ENCODE data around the gene NAXE. TPM values are rescaled to one million over a fixed set of nuclear protein-coding genes. Genes with fewer than 3 reads are reported as not detected.

Gene NAXE
- total RNA-seq, result 67.7 and 70.2 TPM in 2 replicates

GRCh38 chr1:156591432-156592157 lies at the start of gene NAXE:
TSS of gene NAXE (plus strand) at chr1:156591776. CDS start at chr1:156591805, 29 bp downstream.

GRCh38 chr1:156571919-156572662 lies 19.5 kb upstream of the NAXE start, which contains the start of gene IQGAP3:
TSS of gene IQGAP3 (minus strand) at chr1:156572565. CDS start at chr1:156572529, 36 bp downstream.

GRCh38 chr1:156579472-156579871 lies 12.1 kb upstream of the NAXE start, which contains the start of gene TTC24:
TSS of gene TTC24 (plus strand) at chr1:156579723. CDS start at chr1:156581365, 1,642 bp downstream.

GRCh38 chr1:156601122-156601830 lies 9.7 kb downstream of the NAXE start, which contains the start of gene GPATCH4:
TSS of gene GPATCH4 (minus strand) at chr1:156601479.

GRCh38 chr1:156618853-156619581 lies 27.4 kb downstream of the NAXE start, which contains the start of gene HAPLN2:
TSS of gene HAPLN2 (plus strand) at chr1:156619415. CDS start at chr1:156623491, 4,076 bp downstream.

GRCh38 chr1:156641761-156642264 lies 50.2 kb downstream of the NAXE start, which contains the start of gene BCAN:
TSS of gene BCAN (plus strand) at chr1:156642117. CDS start at chr1:156646055, 3,938 bp downstream.

Other genes starting within 250 kb of the NAXE start
- gene RHBG, start 222.6 kb upstream of the NAXE start, total RNA-seq, result not detected in 2 replicates
- 4.2 and 4.3 TPM in 2 replicates for gene MEF2D, start 91.0 kb upstream of the NAXE start, total RNA-seq
- gene IQGAP3, start 19.2 kb upstream of the NAXE start, total RNA-seq, result 2.3 and 2.5 TPM in 2 replicates
- not detected in 2 replicates for gene TTC24, start 12.1 kb upstream of the NAXE start, total RNA-seq
- gene GPATCH4, start 9.7 kb downstream of the NAXE start, total RNA-seq, result 7.8 and 9.4 TPM in 2 replicates
- not detected in 2 replicates for gene HAPLN2, start 27.6 kb downstream of the NAXE start, total RNA-seq
- gene BCAN, start 50.3 kb downstream of the NAXE start, total RNA-seq, result not detected in 2 replicates
- gene NES, start 85.6 kb downstream of the NAXE start, total RNA-seq, result 6.1 and 6.7 TPM in 2 replicates
- 17.5 and 37.3 TPM in 2 replicates for gene CRABP2, start 113.8 kb downstream of the NAXE start, total RNA-seq
- gene METTL25B, start 136.7 kb downstream of the NAXE start, total RNA-seq, result 8.1 and 14.3 TPM in 2 replicates
- gene ISG20L2, start 137.0 kb downstream of the NAXE start, total RNA-seq, result 5.5 and 7.5 TPM in 2 replicates
- gene MRPL24, start 149.3 kb downstream of the NAXE start, total RNA-seq, result 65.1 and 66.7 TPM in 2 replicates
- gene HDGF, start 159.9 kb downstream of the NAXE start, total RNA-seq, result 121 and 125 TPM in 2 replicates
- gene PRCC, start 175.8 kb downstream of the NAXE start, total RNA-seq, result 8.7 and 10.0 TPM in 2 replicates
- gene SH2D2A, start 225.1 kb downstream of the NAXE start, total RNA-seq, result not detected in 2 replicates